Activated gamma-delta T cell treated with Interleukin-2 at 50 U/mL for 16 hours (primary cell): ENCODE measurements around the gene ESR1.
"Not testable (repeated sequence)": the region's sequence is repeated elsewhere in the genome, so short reads cannot be mapped to it uniquely, and the experiment has no call there.

Experiments
- DNase-seq: peaks from one replicate; pipeline ENCODE4 v3.0.0-alpha.2; 2020

Gene ESR1

GRCh38 chr6:151899796-151900195 is 92.3 kb downstream of the ESR1 start:
- not testable (repeated sequence) for DNase-seq

GRCh38 chr6:151900256-151900655 is 92.8 kb downstream of the ESR1 start:
- no peak for DNase-seq

DNA sequence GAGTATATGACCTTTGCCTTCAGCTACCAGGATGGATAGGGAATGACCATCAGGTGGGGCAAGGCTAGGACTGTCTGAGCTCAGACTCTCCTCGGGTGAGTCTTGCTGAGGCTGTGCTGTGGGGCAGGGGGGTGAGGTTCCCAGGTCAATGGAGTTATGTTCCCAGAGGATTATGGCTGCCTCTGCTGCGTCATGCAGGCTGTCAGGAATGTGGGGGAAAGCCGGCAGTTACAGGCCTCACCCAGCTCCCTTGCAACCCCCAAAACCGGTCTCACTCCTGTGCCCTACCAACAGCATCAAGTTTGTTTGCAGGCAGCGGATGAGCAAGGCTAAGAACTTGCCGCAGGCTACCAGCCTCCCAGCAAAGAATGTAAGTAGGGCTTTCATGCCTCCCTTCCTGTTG is 93.5 kb downstream of the ESR1 start:
- no peak for DNase-seq

DNA sequence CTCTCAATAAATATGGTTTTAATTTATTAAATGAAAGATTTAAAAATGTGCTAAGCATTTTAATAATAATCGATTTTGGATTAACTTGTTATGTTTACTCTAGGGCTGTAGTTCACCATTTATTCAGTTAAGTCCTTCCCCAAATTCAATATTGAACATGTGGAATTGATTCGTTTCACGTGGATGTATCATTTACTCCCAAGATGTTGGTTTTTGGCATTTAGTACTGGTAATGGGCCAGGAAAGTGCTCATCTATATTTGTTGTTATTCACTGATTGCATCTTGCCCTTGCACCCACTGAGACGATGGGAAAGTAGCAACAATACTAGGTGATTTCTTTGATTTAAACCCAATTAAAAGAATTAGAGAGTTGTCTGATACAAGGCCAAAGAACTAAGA is 97.1 kb downstream of the ESR1 start:
- DNase-seq, result no peak

DNA sequence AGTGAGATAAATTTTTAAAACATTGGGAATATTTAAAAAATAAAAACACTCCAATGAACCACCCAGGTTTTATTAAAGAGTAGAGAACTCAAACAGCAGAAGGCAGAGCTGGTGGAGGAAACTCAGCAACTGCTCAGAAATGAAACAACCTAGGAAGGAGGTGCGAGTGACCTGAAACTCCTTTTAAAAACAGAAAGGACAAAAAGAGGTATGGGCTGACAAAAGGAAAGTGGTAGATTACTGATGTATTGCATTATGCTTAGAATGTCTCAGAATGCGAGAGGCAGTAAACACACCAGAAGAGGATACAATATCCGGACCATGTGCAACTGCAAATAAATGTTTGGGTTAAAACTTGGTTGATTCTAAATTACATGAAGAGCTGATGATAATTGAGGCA is 97.6 kb downstream of the ESR1 start:
- no peak for DNase-seq

DNA sequence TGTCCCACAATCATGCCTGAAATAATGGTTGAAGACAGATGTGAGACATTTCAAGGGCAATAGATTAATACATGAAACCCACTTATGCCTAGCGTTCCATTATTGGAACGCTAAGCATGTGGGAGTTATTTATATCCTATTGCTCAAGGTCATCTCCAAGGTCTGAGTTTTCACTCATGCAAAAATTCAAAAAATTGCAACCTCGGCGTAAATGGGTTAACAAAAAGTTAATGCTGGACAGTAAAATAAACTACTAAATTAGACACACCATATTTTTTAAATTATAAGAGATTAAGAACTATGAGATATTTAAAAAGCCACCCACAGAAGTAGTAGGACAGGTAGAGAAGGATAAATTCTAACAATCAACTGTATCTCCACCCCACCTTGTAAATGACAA is 98.4 kb downstream of the ESR1 start:
- no peak for DNase-seq

GRCh38 chr6:151911401-151911800 is 103.9 kb downstream of the ESR1 start:
- DNase-seq, result no peak

- DNase-seq, result no peak
Observed at GRCh38 chr6:151914484-151914883, 107.0 kb downstream of the ESR1 start.

GRCh38 chr6:151916075-151916474 is 108.6 kb downstream of the ESR1 start:
- no peak for DNase-seq

DNA sequence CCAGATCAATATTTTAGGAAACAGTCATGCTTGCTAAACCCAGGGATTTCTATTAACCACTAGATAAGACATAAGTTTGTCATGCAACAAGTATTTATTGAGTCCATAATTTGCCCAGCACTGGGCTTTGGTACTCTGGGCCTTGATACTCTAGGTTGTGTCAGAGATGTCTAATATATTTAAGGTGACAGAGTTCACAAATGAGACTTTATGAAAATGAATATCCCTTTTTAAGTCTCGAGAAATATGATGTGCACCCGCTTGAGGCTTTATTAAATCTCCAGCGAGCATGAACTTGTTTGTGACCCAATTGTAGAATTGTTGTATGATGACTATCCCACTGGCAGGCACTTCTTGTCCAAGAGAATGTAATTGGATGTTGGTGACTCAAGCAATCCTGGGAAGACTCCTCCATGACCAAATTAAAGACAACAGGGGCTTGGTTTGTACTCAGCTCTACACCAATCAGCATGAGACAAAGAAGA is 109.2 kb downstream of the ESR1 start:
- no peak for DNase-seq

DNA sequence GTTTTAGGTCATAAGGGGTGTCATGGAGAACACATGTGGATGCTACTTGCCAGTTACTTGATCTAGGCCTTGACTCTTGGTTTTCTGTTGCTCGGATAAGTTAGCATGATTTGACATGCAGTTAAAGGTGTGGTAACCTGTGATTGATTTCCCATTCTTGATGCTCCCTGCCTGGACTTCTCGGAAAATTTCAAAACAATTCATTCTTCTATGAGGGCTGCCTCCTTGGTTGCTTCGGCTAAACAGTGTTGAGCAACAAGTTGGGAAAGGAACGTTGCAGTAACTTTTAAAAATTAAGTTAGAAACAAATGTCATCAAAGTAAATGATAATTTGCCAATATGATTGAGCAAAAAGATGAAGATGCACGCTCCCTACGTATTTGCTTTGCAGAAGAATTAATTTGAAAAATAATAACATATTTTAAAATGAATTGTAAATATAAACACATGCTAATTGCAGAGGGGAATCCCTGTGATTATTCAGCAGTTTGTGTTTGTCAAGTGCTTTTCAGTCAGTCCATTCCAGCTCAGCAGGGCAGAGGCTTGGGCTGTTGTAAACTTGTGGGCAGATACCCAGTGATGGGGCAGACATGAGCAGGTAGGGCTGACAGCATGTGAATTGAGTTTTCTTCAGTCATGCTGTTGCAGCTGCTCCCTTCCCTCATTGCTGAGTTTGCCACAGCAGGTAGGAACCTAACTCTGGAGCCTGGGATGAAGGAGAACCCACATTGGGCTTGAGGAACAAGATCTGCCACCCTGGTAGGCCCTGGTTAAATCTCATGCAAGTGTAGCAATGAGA is 110.2 kb downstream of the ESR1 start:
- DNase-seq, result no peak

DNA sequence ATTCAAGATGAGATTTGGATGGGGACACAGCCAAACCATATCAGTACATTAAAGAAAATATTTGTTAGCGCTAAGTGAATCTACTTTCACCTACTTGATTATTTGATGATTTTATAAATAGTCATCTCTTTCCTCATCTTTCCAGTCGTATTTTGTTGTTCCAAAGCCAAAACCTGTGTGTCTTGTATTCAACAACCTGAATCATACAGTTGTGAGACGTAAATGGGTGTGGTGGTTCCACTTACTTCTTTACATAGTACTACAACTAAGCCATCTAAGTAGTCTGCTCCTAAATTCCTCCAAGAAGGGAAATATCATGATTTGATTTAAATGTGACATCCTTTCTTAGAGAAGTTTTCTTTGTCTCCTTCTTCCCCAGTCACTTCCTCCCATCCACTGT is 132.8 kb downstream of the ESR1 start:
- DNase-seq, result no peak

DNA sequence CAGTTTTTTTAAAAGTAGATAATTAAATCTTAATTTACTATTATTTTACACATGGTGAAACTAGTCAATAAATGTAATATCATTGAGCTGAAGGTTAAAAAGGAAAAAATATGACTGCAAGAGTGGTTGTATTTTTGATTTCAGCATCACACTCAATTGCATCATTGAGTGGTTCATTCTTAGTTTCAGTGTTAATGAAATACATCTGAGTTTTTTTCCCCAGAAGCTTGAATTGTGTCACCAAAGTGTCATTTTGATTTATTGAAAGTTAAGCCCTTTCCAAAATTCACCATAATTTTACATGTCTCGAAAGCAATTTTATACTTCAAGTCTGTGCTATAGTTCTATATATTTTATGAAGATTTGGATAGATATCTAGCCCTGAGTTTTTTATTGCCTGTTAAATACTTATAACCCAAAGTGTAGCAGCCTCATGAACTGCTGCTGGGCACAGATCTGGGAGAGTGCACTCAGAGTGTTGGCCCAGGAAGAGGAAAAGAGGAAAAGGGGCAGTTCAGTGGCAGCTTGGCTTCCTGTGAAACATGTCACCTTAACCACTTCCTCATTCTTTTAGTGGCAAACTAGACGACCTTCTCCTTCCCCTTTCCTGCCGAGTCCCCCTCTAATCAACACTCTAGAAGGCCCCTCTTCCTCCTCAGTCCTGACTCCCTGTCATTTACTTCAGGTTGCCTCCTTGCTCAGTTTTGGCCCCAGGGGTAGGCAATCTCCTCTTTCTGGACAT is 140.7 kb downstream of the ESR1 start:
- DNase-seq, result no peak

GRCh38 chr6:151958332-151958731 is 150.8 kb downstream of the ESR1 start:
- DNase-seq, result no peak

GRCh38 chr6:151959086-151959485 is 151.6 kb downstream of the ESR1 start:
- DNase-seq, result no peak

DNA sequence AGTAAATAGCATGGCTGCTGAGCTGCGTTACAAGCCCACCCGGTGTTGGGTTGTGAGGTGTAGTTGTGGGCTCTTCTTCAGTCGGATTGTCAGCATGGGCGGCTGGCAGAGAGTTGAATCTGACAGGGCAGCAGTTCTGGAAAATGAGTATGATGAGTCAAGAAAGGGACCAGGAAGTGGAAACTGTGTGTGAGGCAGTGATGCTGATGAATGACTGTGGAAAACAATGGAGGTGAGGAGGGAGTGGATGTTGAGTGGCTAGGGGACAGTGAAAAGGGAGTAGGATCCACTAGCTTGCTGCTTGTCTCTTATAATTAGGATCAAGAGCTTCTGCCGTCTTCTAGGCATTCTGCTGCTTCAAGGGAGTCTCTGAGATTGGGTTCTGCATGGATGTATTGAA is 154.3 kb downstream of the ESR1 start:
- DNase-seq, result no peak

- DNase-seq, result no peak
Observed at GRCh38 chr6:151962246-151962846, 154.9 kb downstream of the ESR1 start.

GRCh38 chr6:151963001-151963400 is 155.5 kb downstream of the ESR1 start:
- DNase-seq, result no peak

DNA sequence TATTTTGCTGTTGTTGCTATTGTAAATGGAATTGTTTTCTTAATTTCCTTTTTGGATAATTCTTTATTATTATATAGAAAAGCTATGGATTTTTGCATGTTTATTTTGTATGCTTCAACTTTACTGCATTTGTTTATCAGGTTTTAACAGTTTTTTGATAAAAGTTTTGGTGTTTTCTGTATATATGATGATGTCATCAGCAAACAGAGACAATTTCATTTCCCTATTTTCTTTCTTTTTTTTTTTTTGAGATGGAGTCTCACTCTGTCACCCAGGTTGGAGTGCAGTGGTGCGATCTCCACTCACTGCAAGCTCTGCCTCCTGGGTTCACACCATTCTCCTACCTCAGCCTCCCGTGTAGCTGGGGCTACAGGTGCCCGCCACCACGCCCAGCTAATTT is 156.9 kb downstream of the ESR1 start:
- not testable (repeated sequence) for DNase-seq

GRCh38 chr6:151974061-151974617 is 166.7 kb downstream of the ESR1 start:
- no peak for DNase-seq

- no peak for DNase-seq
Observed at GRCh38 chr6:151975795-151976194, 168.3 kb downstream of the ESR1 start.

DNA sequence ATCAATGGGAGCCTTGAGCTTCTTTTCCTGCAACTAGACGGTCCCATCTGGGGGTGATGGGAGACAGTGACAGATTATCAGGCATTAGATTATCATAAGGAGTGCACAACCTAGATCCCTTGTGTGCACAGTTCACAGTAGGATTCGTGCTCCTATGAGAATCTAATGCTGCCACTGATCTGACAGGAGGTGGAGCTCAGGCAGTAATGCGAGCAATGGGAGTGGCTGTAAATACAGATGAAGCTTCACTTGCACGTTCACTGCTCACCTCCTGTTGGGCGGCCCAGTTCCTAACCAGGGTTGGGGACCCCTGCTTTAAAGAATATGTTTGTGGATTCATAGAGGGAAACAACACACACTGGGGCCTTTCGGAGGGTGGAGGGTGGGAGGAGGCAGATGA is 180.7 kb downstream of the ESR1 start:
- DNase-seq, result not testable (repeated sequence)

DNA sequence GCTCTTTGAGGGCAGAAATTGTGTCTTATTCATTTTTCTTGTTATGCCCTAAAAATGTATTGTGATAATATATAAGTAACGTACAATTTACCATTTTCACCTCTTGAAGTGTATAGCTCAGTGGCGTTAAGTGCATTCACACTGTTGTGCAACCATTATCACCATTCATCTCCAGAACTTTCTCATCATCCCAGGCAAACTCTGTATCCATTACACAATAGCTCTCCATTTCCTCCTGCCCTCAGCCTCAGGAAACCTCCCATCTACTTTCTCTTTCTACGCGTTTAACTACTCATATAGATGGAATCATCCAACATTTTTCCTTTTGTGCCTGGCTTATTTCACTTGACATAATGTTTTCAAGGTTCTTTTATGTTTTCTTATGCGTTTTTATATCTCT is 184.6 kb downstream of the ESR1 start:
- no peak for DNase-seq

- DNase-seq, result no peak
Observed at GRCh38 chr6:151993364-151993763, 185.9 kb downstream of the ESR1 start.
